Stimulated activated effector memory CD8-positive, alpha-beta T cell treated with anti-CD3 and anti-CD28 coated beads, Interleukin-12 subunit alpha, Interleukin-12 subunit beta, amount 100 ng/mL, for 72 hours (primary cell): ENCODE results near the gene RRAGC.
A peak's percentile ranks its signal among the peaks of the same experiment; 100 is the strongest.
"Not testable (repeated sequence)": the region's sequence is repeated elsewhere in the genome, so short reads cannot be mapped to it uniquely, and the experiment has no call there.

Experiments
- ATAC-seq: fragments of 150-1000 bp; cut with Tn5 transposase; 2 replicates; pipeline ENCODE4 v1.10.0; 2021
- DNase-seq, 2 donors: peaks; one replicate each; pipeline ENCODE4 v3.0.0; 2021 to 2022; ENCODE audit warnings: low spot score in 2 of 2
- H3K27ac Mint-ChIP-seq: one replicate; pipeline ENCODE4 v1.8.0; 2022; ENCODE audit warnings: mild to moderate bottlenecking, mixed read lengths
- H3K36me3 Mint-ChIP-seq: one replicate; pipeline ENCODE4 v1.8.0; 2022; ENCODE audit warnings: mild to moderate bottlenecking, mixed read lengths
- H3K4me1 Mint-ChIP-seq: one replicate; pipeline ENCODE4 v1.8.0; 2022; ENCODE audit warnings: mixed read lengths
- H3K4me3 Mint-ChIP-seq: one replicate; pipeline ENCODE4 v1.8.0; 2022; ENCODE audit warnings: mild to moderate bottlenecking, mixed read lengths
- H3K9me3 Mint-ChIP-seq: one replicate; pipeline ENCODE4 v1.8.0; 2022; ENCODE audit warnings: mixed read lengths

Gene RRAGC

DNA sequence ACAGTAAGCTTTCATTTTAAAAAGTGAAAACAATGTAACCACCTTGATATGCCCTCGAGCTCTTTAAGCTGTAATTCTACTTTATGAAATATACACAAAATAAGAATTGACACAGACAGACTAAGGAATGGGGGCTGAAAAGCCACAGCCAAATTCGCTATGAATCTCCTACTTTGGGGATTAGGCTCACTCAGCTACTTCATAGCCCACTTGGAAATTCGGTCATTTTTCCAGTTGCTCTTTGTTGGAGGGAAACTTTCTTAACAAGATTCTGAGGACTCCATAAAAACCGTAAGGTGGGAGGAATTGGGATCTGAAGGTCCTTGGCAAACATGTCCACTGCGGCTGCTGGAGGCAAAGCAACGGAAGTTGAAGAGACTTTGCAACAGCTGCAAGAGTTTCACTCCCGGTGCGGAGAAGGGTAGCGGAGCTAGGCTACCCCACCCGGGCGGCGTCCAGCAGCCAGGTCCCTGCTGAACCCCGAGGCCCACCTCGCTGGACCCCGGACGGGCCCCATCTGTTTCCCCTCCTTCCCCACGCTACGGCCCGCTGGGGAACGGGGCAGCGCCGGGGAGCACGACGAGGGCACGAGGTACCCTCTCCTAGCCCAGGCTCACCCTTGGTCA, 12.9 kb upstream of the RRAGC start:
- H3K27ac Mint-ChIP-seq, result peak overlapping the region; percentile 76
- H3K4me1 Mint-ChIP-seq, result peaks cover 36% of the 10 kb centered on the region
- no peaks in the 10 kb centered on the region for H3K9me3 Mint-ChIP-seq
- DNase-seq, result peak in 1 of 2 donors; percentile 24
- peak; percentile 46 for ATAC-seq
- peaks cover 51% of the 10 kb centered on the region for H3K36me3 Mint-ChIP-seq
- H3K4me3 Mint-ChIP-seq, result peak overlapping the region; percentile 81

DNA sequence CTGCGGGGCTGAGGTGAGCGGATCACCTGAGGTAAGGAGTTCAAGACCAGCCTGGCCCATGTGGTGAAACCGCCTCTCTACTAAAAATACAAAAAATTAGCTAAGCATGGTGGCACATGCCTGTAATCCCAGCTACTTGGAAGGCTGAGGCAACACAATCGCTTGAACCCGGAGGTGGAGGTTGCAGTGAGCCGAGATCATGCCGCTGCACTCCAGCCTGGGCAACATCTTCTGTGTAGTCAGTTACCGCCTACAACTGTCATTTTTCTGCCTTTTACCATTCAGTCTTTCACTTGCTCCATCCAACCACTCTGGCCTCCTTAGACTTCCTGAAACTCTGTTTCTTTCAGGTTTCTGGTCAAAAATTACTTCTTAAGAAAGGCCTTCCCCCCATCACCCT, 11.4 kb upstream of the RRAGC start:
- H3K4me3 Mint-ChIP-seq, result peak overlapping the region; percentile 81
- ATAC-seq (no peak), DNase-seq (no peak)
- peaks cover 37% of the 10 kb centered on the region for H3K4me1 Mint-ChIP-seq
- H3K9me3 Mint-ChIP-seq, result no peaks in the 10 kb centered on the region
- peaks cover 66% of the 10 kb centered on the region for H3K36me3 Mint-ChIP-seq
- H3K27ac Mint-ChIP-seq, result no peak overlapping the region

DNA sequence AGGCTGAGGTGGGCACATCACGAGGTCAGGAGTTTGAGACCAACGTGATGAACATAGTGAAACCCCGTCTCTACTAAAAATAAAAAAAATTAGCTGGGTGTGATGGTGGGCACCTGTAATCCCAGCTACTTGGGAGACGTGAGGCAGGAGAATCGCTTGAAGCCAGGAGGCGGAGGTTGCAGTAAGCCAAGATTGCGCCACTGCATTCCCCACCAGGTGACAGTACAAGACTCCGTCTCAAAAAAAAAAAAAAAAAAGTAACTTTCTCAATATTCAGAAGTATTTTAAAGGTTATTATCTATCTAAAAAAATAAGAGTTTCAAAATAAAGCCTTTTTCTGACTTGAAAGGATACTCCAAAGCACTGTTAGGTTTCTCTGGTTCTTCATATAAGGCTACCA, 7.6 kb upstream of the RRAGC start:
- Mint-ChIP-seq H3K9me3 (no peaks in the 10 kb centered on the region), H3K27ac (no peak overlapping the region), H3K4me1 (peaks cover 24% of the 10 kb centered on the region), H3K36me3 (peaks cover 78% of the 10 kb centered on the region), H3K4me3 (no peak overlapping the region)
- DNase-seq, result no peak
- no peak for ATAC-seq

- peaks cover 22% of the 10 kb centered on the region for H3K4me1 Mint-ChIP-seq
- ATAC-seq (no peak), DNase-seq (no peak)
- no peaks in the 10 kb centered on the region for H3K9me3 Mint-ChIP-seq
- no peak overlapping the region for H3K27ac Mint-ChIP-seq
- H3K4me3 Mint-ChIP-seq, result no peak overlapping the region
- H3K36me3 Mint-ChIP-seq, result peaks cover 67% of the 10 kb centered on the region
Measured at GRCh38 chr1:38865112-38865715, 5.6 kb upstream of the RRAGC start.

DNA sequence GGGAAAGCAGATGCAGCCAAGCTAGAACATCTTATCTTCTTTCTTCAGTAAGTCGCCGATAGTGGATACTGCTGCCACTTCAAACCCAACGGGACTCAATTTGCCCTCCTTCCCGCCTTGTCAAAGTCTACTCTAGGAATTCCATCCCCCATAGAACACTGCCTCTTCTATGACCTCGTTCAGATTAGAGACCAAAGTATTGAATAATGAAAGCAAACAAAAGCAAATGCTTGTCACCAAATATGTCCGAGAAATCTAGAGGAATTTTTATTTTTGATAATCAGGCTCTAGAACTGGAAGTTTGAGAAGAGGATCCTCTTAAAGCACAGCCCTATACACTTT, 853 bp upstream of the RRAGC start:
- ATAC-seq (no peak), DNase-seq (no peak)
- H3K4me3 Mint-ChIP-seq, result peak overlapping the region; percentile 83
- peak overlapping the region; percentile 82 for H3K27ac Mint-ChIP-seq
- peaks cover 36% of the 10 kb centered on the region for H3K4me1 Mint-ChIP-seq
- H3K9me3 Mint-ChIP-seq, result no peaks in the 10 kb centered on the region
- peaks cover 53% of the 10 kb centered on the region for H3K36me3 Mint-ChIP-seq

GRCh38 chr1:38858833-38859560, 575 bp downstream of the RRAGC start:
- no peaks in the 10 kb centered on the region for H3K9me3 Mint-ChIP-seq
- peak; percentile 43 to 87 for DNase-seq
- ATAC-seq, result peak; percentile 52
- H3K27ac Mint-ChIP-seq, result peak overlapping the region; percentile 82
- H3K4me3 Mint-ChIP-seq, result peak overlapping the region; percentile 83
- H3K36me3 Mint-ChIP-seq, result peaks cover 55% of the 10 kb centered on the region
- H3K4me1 Mint-ChIP-seq, result peaks cover 45% of the 10 kb centered on the region

DNA sequence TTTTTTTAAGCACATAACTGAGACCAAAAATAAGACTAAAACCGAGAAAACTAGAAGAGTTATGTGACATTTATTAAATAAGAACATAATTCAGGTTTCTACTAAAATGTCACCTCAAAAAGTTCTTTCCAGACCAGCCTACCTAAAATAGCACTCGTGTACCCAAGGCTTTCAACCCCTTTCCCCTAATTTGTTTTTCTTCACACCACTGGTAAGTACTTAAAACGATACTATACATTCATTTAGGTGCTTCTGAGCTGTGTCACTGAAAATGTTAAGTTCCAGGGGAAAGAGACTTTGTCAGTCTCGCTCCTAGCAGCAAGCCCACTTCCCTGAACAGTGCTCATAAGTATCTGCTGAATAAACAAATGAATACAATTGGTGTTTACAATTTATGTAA, 6.8 kb downstream of the RRAGC start:
- no peak for DNase-seq
- Mint-ChIP-seq H3K9me3 (no peaks in the 10 kb centered on the region), H3K4me3 (peak overlapping the region; percentile 55), H3K27ac (peak overlapping the region; percentile 68), H3K36me3 (peaks cover 100% of the 10 kb centered on the region), H3K4me1 (peaks cover 44% of the 10 kb centered on the region)
- peak; percentile 97 for ATAC-seq

- Mint-ChIP-seq H3K36me3 (peaks cover 100% of the 10 kb centered on the region), H3K4me1 (peaks cover 24% of the 10 kb centered on the region), H3K4me3 (no peak overlapping the region), H3K27ac (no peak overlapping the region), H3K9me3 (peaks cover 3% of the 10 kb centered on the region)
- ATAC-seq (no peak), DNase-seq (no peak)
Measured at GRCh38 chr1:38848071-38848470, 11.5 kb downstream of the RRAGC start.

DNA sequence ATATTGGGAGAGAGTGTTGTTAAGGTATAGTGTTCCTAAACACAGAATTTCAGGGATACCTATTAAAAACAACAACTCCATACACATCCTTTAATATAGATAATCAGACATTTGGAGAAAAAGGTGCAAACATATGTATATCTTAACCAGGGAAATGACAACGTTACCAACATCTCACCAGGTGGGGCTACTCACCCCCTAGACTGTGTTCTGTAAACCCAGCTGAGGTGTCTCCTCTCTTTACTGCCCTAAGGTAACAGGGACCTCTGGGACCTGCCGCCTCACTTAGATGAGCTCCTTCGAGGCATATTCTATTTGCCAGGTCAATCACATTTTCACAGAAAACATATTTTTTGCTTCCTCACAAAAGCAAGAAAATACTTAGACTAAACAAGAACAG, 13.4 kb downstream of the RRAGC start:
- ATAC-seq (no peak), DNase-seq (no peak)
- H3K36me3 Mint-ChIP-seq, result peaks cover 100% of the 10 kb centered on the region
- peaks cover 3% of the 10 kb centered on the region for H3K9me3 Mint-ChIP-seq
- no peak overlapping the region for H3K27ac Mint-ChIP-seq
- H3K4me1 Mint-ChIP-seq, result peaks cover 8% of the 10 kb centered on the region
- no peak overlapping the region for H3K4me3 Mint-ChIP-seq

GRCh38 chr1:38845088-38845487, 14.5 kb downstream of the RRAGC start:
- not testable (repeated sequence) for H3K27ac Mint-ChIP-seq, H3K4me1 Mint-ChIP-seq, H3K9me3 Mint-ChIP-seq, DNase-seq, ATAC-seq, H3K4me3 Mint-ChIP-seq
- peaks cover 100% of the 10 kb centered on the region for H3K36me3 Mint-ChIP-seq

- Mint-ChIP-seq H3K36me3 (peaks cover 80% of the 10 kb centered on the region), H3K9me3 (peaks cover 3% of the 10 kb centered on the region), H3K4me1 (peaks cover 7% of the 10 kb centered on the region), H3K4me3 (no peak overlapping the region), H3K27ac (no peak overlapping the region)
- no peak for ATAC-seq
- no peak for DNase-seq
Measured at GRCh38 chr1:38840281-38840680, 19.3 kb downstream of the RRAGC start.

DNA sequence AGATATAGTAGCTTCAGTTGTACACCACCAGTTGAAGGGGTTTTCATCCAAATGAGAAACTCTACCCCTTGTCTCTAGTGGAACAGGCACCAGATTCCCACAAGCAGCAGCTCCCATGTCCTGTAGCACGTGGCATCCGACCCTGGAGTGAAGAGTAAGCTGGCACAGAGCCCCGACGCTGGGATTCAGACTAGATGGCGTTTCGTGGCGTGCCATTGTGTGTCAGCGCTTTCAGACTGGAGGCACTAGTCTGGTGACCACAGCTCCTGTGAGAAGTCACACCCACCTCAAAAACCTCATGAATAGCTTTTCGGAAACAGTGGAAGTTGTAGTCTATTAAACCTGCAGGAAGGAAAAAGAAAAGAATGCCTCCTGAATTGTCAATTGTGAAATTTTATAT, 20.2 kb downstream of the RRAGC start:
- no peak overlapping the region for H3K27ac Mint-ChIP-seq
- ATAC-seq (no peak), DNase-seq (no peak)
- peaks cover 71% of the 10 kb centered on the region for H3K36me3 Mint-ChIP-seq
- H3K4me3 Mint-ChIP-seq, result no peak overlapping the region
- H3K9me3 Mint-ChIP-seq, result no peaks in the 10 kb centered on the region
- peaks cover 6% of the 10 kb centered on the region for H3K4me1 Mint-ChIP-seq

DNA sequence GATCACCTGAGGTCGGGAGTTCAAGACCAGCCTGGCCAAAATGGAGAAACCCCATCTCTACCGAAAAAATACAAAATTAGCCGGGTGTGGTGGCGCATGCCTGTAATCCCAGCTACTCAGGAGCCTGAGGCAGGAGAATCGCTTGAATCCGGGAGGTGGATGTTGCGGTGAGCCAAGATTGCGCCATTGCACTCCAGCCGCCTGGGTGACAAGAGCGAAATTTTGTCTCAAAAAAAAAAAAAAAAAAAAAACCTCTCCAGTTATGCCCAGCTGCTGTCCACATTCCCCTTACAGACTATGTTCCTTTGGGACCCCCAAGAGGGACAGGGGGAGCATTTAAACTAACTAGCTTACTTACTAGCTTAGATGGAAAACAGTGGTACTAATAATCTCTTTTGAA, 23.3 kb downstream of the RRAGC start:
- not testable (repeated sequence) for H3K4me3 Mint-ChIP-seq, ATAC-seq, DNase-seq, H3K27ac Mint-ChIP-seq, H3K9me3 Mint-ChIP-seq, H3K4me1 Mint-ChIP-seq
- H3K36me3 Mint-ChIP-seq, result peaks cover 41% of the 10 kb centered on the region

- DNase-seq (peak; percentile 26 to 61), ATAC-seq (peak; percentile 86)
- Mint-ChIP-seq H3K27ac (no peak overlapping the region), H3K4me1 (no peaks in the 10 kb centered on the region), H3K36me3 (peaks cover 29% of the 10 kb centered on the region), H3K9me3 (no peaks in the 10 kb centered on the region), H3K4me3 (no peak overlapping the region)
Measured at GRCh38 chr1:38834937-38835827, 24.4 kb downstream of the RRAGC start.

DNA sequence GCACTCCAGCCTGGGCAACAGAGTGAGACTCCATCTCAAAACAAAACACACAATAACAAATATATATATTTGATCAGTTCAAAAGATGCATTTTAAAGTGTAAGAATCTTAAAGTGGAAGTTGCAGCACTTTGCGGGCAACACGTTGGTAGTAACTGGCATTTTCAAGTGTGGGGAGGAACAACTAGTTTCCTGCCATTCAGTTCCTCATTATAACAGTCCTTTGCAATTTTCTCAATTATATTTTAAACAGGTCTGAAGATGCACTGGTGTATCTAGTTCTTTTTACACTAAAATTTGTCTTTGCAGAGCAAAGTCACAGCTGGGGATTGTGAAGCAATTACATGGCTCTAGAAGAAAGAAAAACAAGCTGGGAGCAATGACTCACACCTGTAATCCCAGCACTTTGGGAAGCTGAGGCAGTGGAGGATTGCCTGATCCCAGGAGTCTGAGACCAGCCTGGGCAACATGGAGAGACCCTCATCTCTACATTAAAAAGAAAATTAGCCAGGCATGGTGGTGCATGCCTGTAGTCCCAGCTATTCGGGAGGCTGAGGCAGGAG, 25.3 kb downstream of the RRAGC start:
- H3K4me3 Mint-ChIP-seq, result no peak overlapping the region
- ATAC-seq, result no peak
- H3K36me3 Mint-ChIP-seq, result peaks cover 20% of the 10 kb centered on the region
- H3K4me1 Mint-ChIP-seq, result no peaks in the 10 kb centered on the region
- no peak overlapping the region for H3K27ac Mint-ChIP-seq
- DNase-seq, result no peak
- H3K9me3 Mint-ChIP-seq, result no peaks in the 10 kb centered on the region
